ENCODE data around the gene CELF1.

Gene CELF1

GRCh38 chr11:47514825-47515647, 37.9 kb downstream of the CELF1 start:
- Histone ChIP-seq H3K4me1 (ENCODE audit: control insufficient read depth in 1 of 2, insufficient read depth in 1 of 2, low read depth in 1 of 2, low read length in 1 of 2) (peaks cover 74 to 83% of the 10 kb centered on the region in 2 experiments), H3K27ac (peak overlapping the region; percentile 82), H3K36me3 (no peaks in the 10 kb centered on the region), H3K4me3 (ENCODE audit: low read depth in 1 of 2, low read length in 1 of 2) (peak overlapping the region in 1 of 2 experiments; percentile 30), H3K27me3 (no peaks in the 10 kb centered on the region), H3K9me3 (no peaks in the 10 kb centered on the region)
- TF ChIP-seq CTCF (IDR thresholded peaks at IDR 0.05): no peak

- Histone ChIP-seq H3K4me1 (ENCODE audit: control insufficient read depth in 1 of 2, insufficient read depth in 1 of 2, low read depth in 1 of 2, low read length in 1 of 2) (peaks cover 74 to 86% of the 10 kb centered on the region in 2 experiments), H3K9me3 (no peaks in the 10 kb centered on the region), H3K36me3 (no peaks in the 10 kb centered on the region), H3K27ac (peak overlapping the region; percentile 82), H3K27me3 (no peaks in the 10 kb centered on the region), H3K4me3 (ENCODE audit: low read depth in 1 of 2, low read length in 1 of 2) (peak overlapping the region in 1 of 2 experiments; percentile 10)
- no peak for TF ChIP-seq CTCF (IDR thresholded peaks at IDR 0.05)
Observed at GRCh38 chr11:47512701-47513100, 40.2 kb downstream of the CELF1 start.

GRCh38 chr11:47511917-47512316, 41.0 kb downstream of the CELF1 start:
- Histone ChIP-seq H3K4me1 (ENCODE audit: control insufficient read depth in 1 of 2, insufficient read depth in 1 of 2, low read depth in 1 of 2, low read length in 1 of 2) (peaks cover 77 to 86% of the 10 kb centered on the region in 2 experiments), H3K27ac (peak overlapping the region; percentile 42)

GRCh38 chr11:47510209-47510608, 42.7 kb downstream of the CELF1 start:
- Histone ChIP-seq H3K27ac (peak overlapping the region; percentile 42), H3K4me3 (ENCODE audit: low read depth in 1 of 2, low read length in 1 of 2) (no peak overlapping the region), H3K27me3 (no peaks in the 10 kb centered on the region), H3K9me3 (no peaks in the 10 kb centered on the region), H3K36me3 (no peaks in the 10 kb centered on the region), H3K4me1 (ENCODE audit: control insufficient read depth in 1 of 2, insufficient read depth in 1 of 2, low read depth in 1 of 2, low read length in 1 of 2) (peaks cover 70 to 79% of the 10 kb centered on the region in 2 experiments)
- TF ChIP-seq CTCF (IDR thresholded peaks at IDR 0.05): no peak

More at GRCh38 chr11:47511917-47512316, 41.0 kb downstream of the CELF1 start:
- Histone ChIP-seq H3K4me3 (ENCODE audit: low read depth in 1 of 2, low read length in 1 of 2) (no peak overlapping the region), H3K9me3 (no peaks in the 10 kb centered on the region), H3K36me3 (no peaks in the 10 kb centered on the region), H3K27me3 (no peaks in the 10 kb centered on the region)
- TF ChIP-seq CTCF (IDR thresholded peaks at IDR 0.05): no peak

GRCh38 chr11:47509077-47509536, 43.8 kb downstream of the CELF1 start:
- Histone ChIP-seq H3K27ac (peak overlapping the region; percentile 43), H3K36me3 (no peaks in the 10 kb centered on the region), H3K27me3 (no peaks in the 10 kb centered on the region), H3K4me3 (ENCODE audit: low read depth in 1 of 2, low read length in 1 of 2) (no peak overlapping the region), H3K9me3 (no peaks in the 10 kb centered on the region), H3K4me1 (ENCODE audit: control insufficient read depth in 1 of 2, insufficient read depth in 1 of 2, low read depth in 1 of 2, low read length in 1 of 2) (peaks cover 59 to 68% of the 10 kb centered on the region in 2 experiments)
- no peak for TF ChIP-seq CTCF (IDR thresholded peaks at IDR 0.05)
